H1 (cell line): ENCODE results near the gene CGNL1. TPM values are rescaled to one million over a fixed set of nuclear protein-coding genes. Genes with fewer than 3 reads are reported as not detected.

Experiments
- CTCF ChIA-PET: fragments of 300-600 bp; sonication (Branson Sonifier 250); formaldehyde crosslinking; loops from one replicate; lab custom pipeline; 2021; ENCODE audit not compliant: partially characterized antibody; lab: Charles Lee
- POLR2A ChIA-PET: fragments of 300-600 bp; sonication (Branson Sonifier 250); formaldehyde crosslinking; loops from one replicate; lab custom pipeline; 2021; ENCODE audit warnings: inconsistent platforms; ENCODE audit not compliant: partially characterized antibody; lab: Charles Lee
- DNase-seq, 2 experiments: peaks; one replicate each; pipeline versions ENCODE4 v3.0.0 to v3.0.0-alpha.2; 2010 to 2022; ENCODE audit warnings: low spot score in 2 of 2, low read depth in 1 of 2, mixed read lengths in 1 of 2
- FAIRE-seq: peaks from 2 replicates; lab custom pipeline; 2011; peaks lifted over from hg19 to GRCh38; lab: Jason Lieb, UNC
- H2AFZ ChIP-seq: 2 replicates; pipeline ENCODE4 v1.8.1; 2012; ENCODE audit warnings: low read length, inconsistent platforms
- H2AK5ac ChIP-seq: 2 replicates; pipeline ENCODE4 v1.6.1; 2013; ENCODE audit warnings: low read depth, low read length
- H2BK120ac ChIP-seq: replicated peaks from 2 replicates; pipeline ENCODE3; 2013; ENCODE audit warnings: low read depth, low read length, inconsistent platforms
- H2BK12ac ChIP-seq: 2 replicates; pipeline ENCODE4 v1.6.1; 2013; ENCODE audit warnings: low read depth, low read length
- H2BK15ac ChIP-seq: 2 replicates; pipeline ENCODE4 v1.6.1; 2013; ENCODE audit warnings: low read length
- H2BK20ac ChIP-seq: 2 replicates; pipeline ENCODE4 v1.6.1; 2013; ENCODE audit warnings: low read length
- H2BK5ac ChIP-seq: 2 replicates; pipeline ENCODE4 v1.6.1; 2013; ENCODE audit warnings: low read depth, low read length
- H3K14ac ChIP-seq: 2 replicates; pipeline ENCODE4 v1.6.1; 2013; ENCODE audit warnings: inconsistent platforms; ENCODE audit not compliant: insufficient read length
- H3K18ac ChIP-seq: 2 replicates; pipeline ENCODE4 v1.6.1; 2013; ENCODE audit warnings: low read length; ENCODE audit errors: extremely low read depth
- H3K23ac ChIP-seq: 2 replicates; pipeline ENCODE4 v1.6.1; 2013; ENCODE audit warnings: inconsistent platforms; ENCODE audit not compliant: insufficient read length
- H3K23me2 ChIP-seq: 2 replicates; pipeline ENCODE4 v1.6.1; 2013; ENCODE audit warnings: low read depth, low read length
- H3K27ac ChIP-seq: 2 replicates; pipeline ENCODE4 v1.6.1; 2011; ENCODE audit warnings: low read depth, low read length, inconsistent platforms
- H3K27me3 ChIP-seq, 4 experiments: replicated peaks in 1 of 4; 1 replicate in 1 of 4; 2 replicates in 3 of 4; pipeline versions ENCODE4 v1.6.1 to v1.8.1; 2011 to 2013; ENCODE audit warnings: low read length in 3 of 4, mild to moderate bottlenecking in 3 of 4, inconsistent platforms in 2 of 4, mixed read lengths in 2 of 4, moderate library complexity in 1 of 4; ENCODE audit not compliant: control insufficient read depth in 3 of 4, insufficient read depth in 3 of 4; ENCODE audit errors: extremely low read depth in 1 of 4
- H3K36me3 ChIP-seq, 4 experiments: 2 replicates each; pipeline versions ENCODE4 v1.6.1 to v1.8.1; 2011 to 2013; ENCODE audit warnings: mild to moderate bottlenecking in 4 of 4, low read length in 3 of 4, moderate library complexity in 2 of 4, control low read depth in 1 of 4, inconsistent platforms in 1 of 4; ENCODE audit not compliant: insufficient read depth in 4 of 4, control insufficient read depth in 2 of 4
- H3K4ac ChIP-seq: replicated peaks from 2 replicates; pipeline ENCODE3; 2013; ENCODE audit warnings: low read length, low read depth, mixed read lengths, inconsistent platforms; ENCODE audit not compliant: insufficient read length
- H3K4me1 ChIP-seq, 4 experiments: replicated peaks in 1 of 4; 1 replicate in 1 of 4; 2 replicates in 3 of 4; pipeline versions ENCODE4 v1.6.1 to v1.8.1; 2011 to 2013; ENCODE audit warnings: low read length in 3 of 4, inconsistent platforms in 2 of 4, mixed read lengths in 1 of 4; ENCODE audit not compliant: insufficient read depth in 4 of 4, control insufficient read depth in 3 of 4
- H3K4me2 ChIP-seq, 2 experiments: 2 replicates each; pipeline versions ENCODE4 v1.6.1 to v1.8.1; 2011 to 2013; ENCODE audit warnings: low read depth in 2 of 2, low read length in 2 of 2, control low read depth in 1 of 2, inconsistent platforms in 1 of 2, mild to moderate bottlenecking in 1 of 2; ENCODE audit not compliant: insufficient read depth in 1 of 2
- H3K4me3 ChIP-seq, 4 experiments: fragments of 200-600, 300-600 bp in 1 of 4; sonication (generic), shearing (Covaris generic), sonication (Bioruptor Twin) in 1 of 4; 2 replicates each; pipeline versions ENCODE4 v1.5.1 to v1.8.1; 2011 to 2016; ENCODE audit warnings: low read length in 4 of 4, low read depth in 3 of 4, control low read depth in 2 of 4, inconsistent platforms in 2 of 4, mild to moderate bottlenecking in 2 of 4, mixed read lengths in 1 of 4, moderate library complexity in 1 of 4; ENCODE audit not compliant: insufficient read depth in 2 of 4; ENCODE audit errors: extremely low read depth in 1 of 4
- H3K56ac ChIP-seq: replicated peaks from 2 replicates; pipeline ENCODE3; 2013; ENCODE audit warnings: low read depth, mild to moderate bottlenecking, mixed read lengths, low read length, inconsistent platforms; ENCODE audit not compliant: insufficient read length
- H3K79me1 ChIP-seq: 2 replicates; pipeline ENCODE4 v1.6.1; 2013; ENCODE audit warnings: low read depth, low read length, control low read depth
- H3K79me2 ChIP-seq, 2 experiments: 2 replicates each; pipeline versions ENCODE4 v1.6.1 to v1.8.1; 2012 to 2013; ENCODE audit warnings: low read length in 2 of 2, mild to moderate bottlenecking in 2 of 2, inconsistent platforms in 1 of 2; ENCODE audit not compliant: insufficient read depth in 2 of 2, control insufficient read depth in 1 of 2
- H3K9ac ChIP-seq, 4 experiments: replicated peaks in 1 of 4; 1 replicate in 1 of 4; 2 replicates in 3 of 4; pipeline versions ENCODE4 v1.6.1 to v1.8.1; 2011 to 2013; ENCODE audit warnings: low read depth in 3 of 4, low read length in 3 of 4, control low read depth in 2 of 4, mild to moderate bottlenecking in 2 of 4, moderate library complexity in 2 of 4, inconsistent platforms in 1 of 4; ENCODE audit errors: extremely low read depth in 1 of 4
- H3K9me3 ChIP-seq, 2 experiments: 2 replicates each; pipeline versions ENCODE4 v1.6.1 to v1.8.1; 2012 to 2013; ENCODE audit warnings: mild to moderate bottlenecking in 2 of 2, moderate library complexity in 2 of 2, control low read depth in 1 of 2, inconsistent platforms in 1 of 2, low read depth in 1 of 2, low read length in 1 of 2, mixed read lengths in 1 of 2; ENCODE audit not compliant: insufficient read depth in 2 of 2
- H4K20me1 ChIP-seq, 2 experiments: replicated peaks in 1 of 2; 2 replicates each; pipeline versions ENCODE3 to v1.8.1; 2011 to 2013; ENCODE audit warnings: inconsistent platforms in 2 of 2, low read length in 2 of 2, mild to moderate bottlenecking in 1 of 2; ENCODE audit not compliant: insufficient read depth in 2 of 2, control insufficient read depth in 1 of 2
- H4K5ac ChIP-seq: 2 replicates; pipeline ENCODE4 v1.6.1; 2013; ENCODE audit warnings: low read length, low read depth, mixed read lengths, inconsistent platforms; ENCODE audit not compliant: insufficient read length
- H4K8ac ChIP-seq: 2 replicates; pipeline ENCODE4 v1.8.0; 2013; ENCODE audit warnings: mild to moderate bottlenecking, moderate library complexity, low read length, inconsistent platforms; ENCODE audit not compliant: insufficient read depth; ENCODE audit errors: extremely low read depth
- H4K91ac ChIP-seq: replicated peaks from 2 replicates; pipeline ENCODE3; 2013; ENCODE audit warnings: low read length, mixed read lengths, inconsistent platforms; ENCODE audit not compliant: insufficient read length
- E2F6 ChIP-seq: IDR thresholded peaks from 2 replicates; pipeline ENCODE4 v1.6.1; 2012; ENCODE audit warnings: inconsistent platforms
- RBBP5 ChIP-seq: IDR thresholded peaks from 2 replicates; pipeline ENCODE4 v1.7.1; 2012; ENCODE audit warnings: low read depth, mild to moderate bottlenecking, inconsistent platforms, low read length, moderate library complexity, borderline replicate concordance
- RXRA ChIP-seq: IDR thresholded peaks from 2 replicates; pipeline ENCODE4 v1.6.1; 2011; ENCODE audit warnings: low read depth, mild to moderate bottlenecking, low read length, moderate library complexity; ENCODE audit not compliant: insufficient read depth
- SIX5 ChIP-seq: IDR thresholded peaks from 2 replicates; pipeline ENCODE4 v1.6.1; 2011; ENCODE audit warnings: mild to moderate bottlenecking, low read depth, low read length
- TEAD4 ChIP-seq: IDR thresholded peaks from 2 replicates; pipeline ENCODE4 v1.6.1; 2012; ENCODE audit warnings: low read depth, low read length, inconsistent platforms, mixed read lengths
- WGBS, 2 experiments: shearing (Covaris generic) in 1 of 2; methylation state at CpG; one replicate each; pipeline versions ENCODE4 v1.1.6 to v1.1.7; 2013 to 2015; ENCODE audit warnings: low lambda C conversion rate in 2 of 2, mixed read lengths in 2 of 2, inconsistent platforms in 1 of 2, low coverage in 1 of 2, missing lambda C conversion rate in 1 of 2; ENCODE audit not compliant: insufficient replicate concordance in 2 of 2, insufficient coverage in 1 of 2, insufficient read length in 1 of 2; ENCODE audit errors: extremely low coverage in 1 of 2, missing lambda C conversion rate in 1 of 2; 5-methylcytosine and 5-hydroxymethylcytosine counted together
- polyA plus RNA-seq, 7 experiments: library from polyadenylated mRNA; depleted of rRNA in 3 of 7; stranded (reverse) in 5 of 7; unstranded in 2 of 7; fragments of >200 nt in 5 of 7; fragments of 200-250 nt in 2 of 7; gene quantifications; 1 replicate in 5 of 7; 2 replicates in 1 of 7; 4 replicates in 1 of 7; pipeline versions ENCODE4 v1.2.1 to v1.2.3, GENCODE V29; 2011 to 2013; ENCODE audit warnings: missing spikeins in 2 of 7, mixed read lengths in 2 of 7
- total RNA-seq: library from RNA; stranded (reverse); fragmentation: NEBNext Ultra II Directional; extraction: Animal tissue kit (Norgen Biotek cat#: 25700); gene quantifications from 2 replicates; pipeline ENCODE4 v1.2.1, GENCODE V29; 2021

CGNL1 gene
- total and polyA plus RNA-seq, 2 of the 8 experiments (the other 6 are each of a cell fraction or from before 2014, with no cell fraction given) = 21.8 to 75.6 TPM

GRCh38 chr15:57436166-57436565 is 59.9 kb downstream of the CGNL1 start:
- H3K4me1 ChIP-seq = peaks cover 5 to 18% (median 14%) of the 10 kb centered on the region in 4 experiments; a peak in 6 of 7 replicates

More at GRCh38 chr15:57436166-57436565, 59.9 kb downstream of the CGNL1 start:
- CTCF ChIA-PET = interaction anchor here (0.6 to 3.2 kb wide), 6 partner anchors 9 to 100 kb away, joined by 3 to 12 read pairs (median 4); no protein-coding TSS in a partner anchor
- peaks cover 0 to 21% (median 8%) of the 10 kb centered on the region in 4 experiments; a peak in 6 of 8 replicates for H3K36me3 ChIP-seq
- no peak overlapping the region for H3K9ac ChIP-seq
- H3K79me2 ChIP-seq = peaks cover 0 to 32% of the 10 kb centered on the region in 2 experiments; a peak in 2 of 4 replicates
- H3K4ac ChIP-seq = no peak overlapping the region
- no peak overlapping the region for H2BK20ac ChIP-seq
- no peak overlapping the region for H2BK12ac ChIP-seq
- no peak overlapping the region for H3K56ac ChIP-seq
- no peak overlapping the region for H3K4me2 ChIP-seq
- H2BK5ac ChIP-seq = no peak overlapping the region
- H3K9me3 ChIP-seq = no peaks in the 10 kb centered on the region
- H3K23ac ChIP-seq = no peak overlapping the region
- no peak overlapping the region for H3K27ac ChIP-seq
- WGBS, 2 experiments = 91% methylated on average over 1 of the region's 1 CpG; no CpG with 5 or more reads in 1 of the 2 experiments
- H3K14ac ChIP-seq = no peak overlapping the region
- FAIRE-seq (no peak), DNase-seq (no peak)
- no peaks in the 10 kb centered on the region for H4K20me1 ChIP-seq
- H4K8ac ChIP-seq = no peak overlapping the region
- no peak overlapping the region for H2AFZ ChIP-seq
- no peak overlapping the region for H2BK120ac ChIP-seq
- H4K5ac ChIP-seq = no peak overlapping the region
- peaks cover 2% of the 10 kb centered on the region; the same call in 1 of the 2 replicates for H3K79me1 ChIP-seq
- TF ChIP-seq RBBP5 (no peak), SIX5 (no peak), RXRA (no peak), TEAD4 (no peak), E2F6 (no peak)
- TF ChIP-seq, all 59 proteins: peak for 0
- Histone ChIP-seq H4K91ac (no peak overlapping the region), H3K18ac (no peak overlapping the region), H2AK5ac (no peak overlapping the region), H3K27me3 (no peaks in the 10 kb centered on the region), H2BK15ac (no peak overlapping the region), H3K4me3 (no peak overlapping the region), H3K23me2 (no peaks in the 10 kb centered on the region)
- POLR2A ChIA-PET = interaction anchor here (1.0 to 1.5 kb wide), 3 partner anchors 9 to 48 kb away, joined by 3 to 4 read pairs (median 4); no protein-coding TSS in a partner anchor
